K562 (cell line): ENCODE results near the gene TFEB. TPM values are rescaled to one million over a fixed set of nuclear protein-coding genes. Genes with fewer than 3 reads are reported as not detected.

Experiments used
- ATAC-seq: fragments of 200-7000 bp; cut with Tn5 transposase; 3 replicates; pipeline ENCODE4 v1.9.1; 2020; ENCODE audit warnings: moderate library complexity
- BruUV-seq: library from RNA; stranded (reverse); fragments of 400-500 nt; replicated peaks from 2 replicates; lab custom pipeline; 2021; lab: Mats Ljungman, UMichigan
- CTCF ChIA-PET: fragments of 300-600 bp; formaldehyde crosslinking; extraction: SDS; loops from one replicate; lab custom pipeline; 2021; ENCODE audit warnings: low intra/inter-chr PET ratio; lab: Yijun Ruan, JAX
- POLR2A ChIA-PET: fragments of 300-600, 350-650 bp; sonication (Branson Sonifier 250); formaldehyde crosslinking; extraction: SDS; loops from one replicate; lab custom pipeline; 2021; ENCODE audit warnings: antibody characterized with exemption, inconsistent platforms; lab: Yijun Ruan, JAX
- DNase-seq, 4 experiments: peaks; one replicate each; pipeline versions ENCODE4 v3.0.0 to v3.0.0-alpha.2; 2011 to 2018; ENCODE audit warnings: low spot score in 3 of 4, mixed read lengths in 3 of 4; ENCODE audit errors: extremely low read depth in 1 of 4
- FAIRE-seq: peaks from 2 replicates; lab custom pipeline; 2011; peaks lifted over from hg19 to GRCh38; lab: Jason Lieb, UNC
- H2AFZ ChIP-seq: 2 replicates; pipeline ENCODE4 v1.6.0; 2011; ENCODE audit warnings: low read depth, low read length, control low read depth, inconsistent platforms
- H3K27ac ChIP-seq: fragments of 200-600 bp; 3 replicates; pipeline ENCODE4 v1.8.0; 2011; ENCODE audit warnings: low read depth, mild to moderate bottlenecking, control low read depth, inconsistent platforms, low read length, moderate library complexity, mixed read lengths; ENCODE audit errors: extremely low read depth
- H3K27me3 ChIP-seq, 2 experiments: fragments of 300-600 bp in 1 of 2; 2 replicates in 1 of 2; 3 replicates in 1 of 2; pipeline versions ENCODE4 v1.6.0 to v1.8.0; 2011; ENCODE audit warnings: inconsistent platforms in 2 of 2, low read length in 2 of 2, mild to moderate bottlenecking in 1 of 2, mixed read lengths in 1 of 2, moderate library complexity in 1 of 2; ENCODE audit not compliant: control insufficient read depth in 2 of 2, insufficient read depth in 2 of 2
- H3K36me3 ChIP-seq: fragments of 300-600 bp; 3 replicates; pipeline ENCODE4 v1.8.0; 2011; ENCODE audit warnings: mild to moderate bottlenecking, low read length, inconsistent platforms; ENCODE audit not compliant: control insufficient read depth, insufficient read depth
- H3K4me1 ChIP-seq, 2 experiments: fragments of 200-600 bp in 1 of 2; replicated peaks in 1 of 2; 2 replicates in 1 of 2; 3 replicates in 1 of 2; pipeline versions ENCODE4 v1.5.1 to v1.8.0; 2011; ENCODE audit warnings: inconsistent platforms in 2 of 2, low read length in 2 of 2, mild to moderate bottlenecking in 1 of 2, mixed read lengths in 1 of 2, moderate library complexity in 1 of 2; ENCODE audit not compliant: control insufficient read depth in 2 of 2, insufficient read depth in 2 of 2
- H3K4me2 ChIP-seq: 2 replicates; pipeline ENCODE4 v1.6.1; 2011; ENCODE audit warnings: low read length, control low read depth, inconsistent platforms, mixed read lengths; ENCODE audit not compliant: insufficient read depth
- H3K4me3 ChIP-seq: fragments of 200-600 bp; sonication (generic), shearing (Covaris generic); 2 replicates; pipeline ENCODE4 v1.5.1; 2016; ENCODE audit warnings: control low read depth, inconsistent platforms
- H3K79me2 ChIP-seq: fragments of 200-600 bp; 3 replicates; pipeline ENCODE4 v1.8.0; 2011; ENCODE audit warnings: low read length, inconsistent platforms; ENCODE audit not compliant: control insufficient read depth, insufficient read depth
- H3K9ac ChIP-seq, 2 experiments: 2 replicates each; pipeline versions ENCODE4 v1.6.0 to v1.6.1; 2011; ENCODE audit warnings: low read depth in 2 of 2, low read length in 2 of 2, control low read depth in 1 of 2, inconsistent platforms in 1 of 2, mild to moderate bottlenecking in 1 of 2, mixed read lengths in 1 of 2; ENCODE audit not compliant: insufficient read depth in 1 of 2
- H3K9me1 ChIP-seq: one replicate; pipeline ENCODE4 v1.6.0; 2011; ENCODE audit warnings: inconsistent platforms, mild to moderate bottlenecking, low read length, moderate library complexity; ENCODE audit not compliant: control insufficient read depth, insufficient read depth
- H3K9me3 ChIP-seq: replicated peaks from 2 replicates; pipeline ENCODE4 v1.5.1; 2011; ENCODE audit warnings: low read depth, low read length, inconsistent platforms; ENCODE audit not compliant: control insufficient read depth, insufficient read depth
- H4K20me1 ChIP-seq: replicated peaks from 2 replicates; pipeline ENCODE4 v1.6.1; 2011; ENCODE audit warnings: low read length, inconsistent platforms, mixed read lengths; ENCODE audit not compliant: control insufficient read depth, insufficient read depth
- KDM2B ChIP-seq: fragments of 250-450 bp; sonication (Bioruptor Pico); IDR thresholded peaks from 2 replicates; pipeline ENCODE4 v1.8.0; 2021; ENCODE audit warnings: mild to moderate bottlenecking, moderate library complexity
- NEUROD1 ChIP-seq: fragments of 150-350 bp; IDR thresholded peaks from 2 replicates; pipeline ENCODE4 v1.6.1; 2014; ENCODE audit warnings: borderline replicate concordance, low read length, low read depth; ENCODE audit not compliant: partially characterized antibody
- SMAD2 ChIP-seq: fragments of 150-350 bp; IDR thresholded peaks from 2 replicates; pipeline ENCODE4 v1.6.1; 2014; ENCODE audit warnings: low read depth, mild to moderate bottlenecking, low read length
- SP2 ChIP-seq: IDR thresholded peaks from 2 replicates; pipeline ENCODE4 v1.6.1; 2011; ENCODE audit warnings: mild to moderate bottlenecking, low read depth, low read length, moderate library complexity; ENCODE audit not compliant: poor library complexity, severe bottlenecking; ENCODE audit errors: extremely low read depth
- U2AF2 ChIP-seq: fragments of 200-400 bp; formaldehyde crosslinking; optimal IDR thresholded peaks from 2 replicates; pipeline ENCODE3; 2017; ENCODE audit warnings: low read depth, mild to moderate bottlenecking, low read length
- WGBS: fragments of 100-300 bp; shearing (Covaris generic); methylation state at CpG from one replicate; pipeline ENCODE4 v1.1.6; 2016; ENCODE audit warnings: low coverage, mixed read lengths; ENCODE audit not compliant: insufficient coverage; ENCODE audit errors: missing lambda C conversion rate; 5-methylcytosine and 5-hydroxymethylcytosine counted together
- in situ Hi-C: fragments of 300-500 bp; cut with MboI; formaldehyde crosslinking; loops from 4 replicates; pipeline ENCODE4 v1.15.0; 2018; ENCODE audit warnings: inconsistent platforms, mixed read lengths
- intact Hi-C: fragments of 100-400 bp; cut with micrococcal nuclease; formaldehyde crosslinking; loops from 2 replicates; pipeline ENCODE4 v1.14.2; 2022
- polyA plus RNA-seq, 8 experiments: library from polyadenylated mRNA; depleted of rRNA in 4 of 8; stranded (reverse) in 5 of 8; unstranded in 3 of 8; fragments of >200 nt; fragmentation: Nextera tagmentation in 2 of 8; fragmentation: Illumina TruSeq in 1 of 8; extraction: Ambion mirVana in 2 of 8; extraction: Trizol in 1 of 8; gene quantifications; 2 replicates each; pipeline versions ENCODE4 v1.2.1 to v1.2.3, GENCODE V29; 2011 to 2014; ENCODE audit warnings: inconsistent platforms in 1 of 8, missing spikeins in 1 of 8
- total RNA-seq, 7 experiments: library from RNA; depleted of rRNA in 6 of 7; stranded (reverse); fragments of >200 nt in 6 of 7; fragmentation: Illumina TruSeq in 2 of 7; extraction: Trizol in 2 of 7; gene quantifications; 2 replicates each; pipeline versions ENCODE4 v1.2.1 to v1.2.3, GENCODE V29; 2011 to 2021; ENCODE audit warnings: low replicate concordance in 1 of 7
- TF ChIP-seq, protein P1 (sequence below): fragments of 250-450 bp; sonication (Bioruptor Pico); IDR thresholded peaks from 2 replicates; pipeline ENCODE4 v1.8.0; 2022; ENCODE audit warnings: inconsistent platforms, mild to moderate bottlenecking, moderate library complexity, borderline replicate concordance

Gene TFEB
- total and polyA plus RNA-seq, 9 of the 15 experiments (the other 6 are each of a cell fraction or from before 2014, with no cell fraction given), result 0.04 to 4.7 (median 2.0) TPM

DNA sequence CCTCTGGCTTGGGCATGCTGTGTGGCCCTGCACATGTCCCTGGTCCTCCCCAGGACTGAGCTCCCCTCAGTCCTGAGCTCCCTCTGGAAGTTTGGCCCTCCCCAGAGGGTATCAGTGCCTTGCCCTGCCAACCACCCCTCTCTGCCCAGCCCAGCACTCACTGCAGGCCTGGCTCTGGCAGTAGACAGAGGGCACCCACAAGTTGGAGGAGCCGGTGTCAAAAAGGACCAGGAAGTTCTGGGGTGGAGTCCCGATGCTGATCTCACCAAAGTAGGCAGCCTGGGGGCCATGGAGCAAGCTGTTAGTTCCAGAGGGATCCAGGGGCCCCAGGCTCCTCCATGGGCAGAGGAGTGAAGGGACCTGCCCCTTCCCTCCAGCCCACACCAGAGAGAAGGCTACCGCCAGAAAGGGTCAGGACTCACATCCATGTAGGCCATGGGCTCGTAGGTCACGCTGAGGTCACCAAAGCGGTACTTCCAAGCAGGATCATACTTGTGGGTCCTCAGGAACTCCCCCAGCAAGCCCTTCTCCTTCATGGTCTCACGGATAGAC is 8.9 kb upstream of the TFEB start:
- H4K20me1 ChIP-seq, result no peaks in the 10 kb centered on the region; the same call in none of the 2 replicates
- no peaks in the 10 kb centered on the region for H3K9me1 ChIP-seq
- no peak overlapping the region for H2AFZ ChIP-seq
- no peak for DNase-seq
- no peaks in the 10 kb centered on the region for H3K79me2 ChIP-seq
- H3K36me3 ChIP-seq, result no peaks in the 10 kb centered on the region
- intact Hi-C loops (no loop called here), in situ Hi-C loops (no loop called here)
- H3K9ac ChIP-seq, result no peak overlapping the region
- no peaks in the 10 kb centered on the region for H3K9me3 ChIP-seq
- no peak overlapping the region for H3K4me2 ChIP-seq
- WGBS, result 10% methylated on average over 7 of the region's 7 CpGs
- H3K27ac ChIP-seq, result no peak overlapping the region
- POLR2A ChIA-PET, result interaction anchor here (0.6 to 1.0 kb wide), 2 partner anchors 13 to 344 kb away, joined by 3 to 4 read pairs; no protein-coding TSS in a partner anchor
- H3K4me3 ChIP-seq, result no peak overlapping the region
- no TSS peak for BruUV-seq
- ATAC-seq, result no peak
- H3K27me3 ChIP-seq, result peaks cover 29 to 48% of the 10 kb centered on the region in 2 experiments; a peak in 4 of 5 replicates
- CTCF ChIA-PET, result no interaction called here
- no peak for FAIRE-seq
- TF ChIP-seq U2AF2 (no peak), SMAD2 (no peak), SP2 (no peak), KDM2B (CRISPR knock-in tag) (no peak), NEUROD1 (no peak)
- TF ChIP-seq, protein P1, sequence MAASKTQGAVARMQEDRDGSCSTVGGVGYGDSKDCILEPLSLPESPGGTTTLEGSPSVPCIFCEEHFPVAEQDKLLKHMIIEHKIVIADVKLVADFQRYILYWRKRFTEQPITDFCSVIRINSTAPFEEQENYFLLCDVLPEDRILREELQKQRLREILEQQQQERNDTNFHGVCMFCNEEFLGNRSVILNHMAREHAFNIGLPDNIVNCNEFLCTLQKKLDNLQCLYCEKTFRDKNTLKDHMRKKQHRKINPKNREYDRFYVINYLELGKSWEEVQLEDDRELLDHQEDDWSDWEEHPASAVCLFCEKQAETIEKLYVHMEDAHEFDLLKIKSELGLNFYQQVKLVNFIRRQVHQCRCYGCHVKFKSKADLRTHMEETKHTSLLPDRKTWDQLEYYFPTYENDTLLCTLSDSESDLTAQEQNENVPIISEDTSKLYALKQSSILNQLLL (CRISPR knock-in tag), result no peak
- peaks cover 14 to 18% of the 10 kb centered on the region in 2 experiments for H3K4me1 ChIP-seq
